K562 (cell line): ENCODE measurements around the gene CCDC185. TPM values are rescaled to one million over a fixed set of nuclear protein-coding genes. Genes with fewer than 3 reads are reported as not detected.
A peak's percentile ranks its signal among the peaks of the same experiment; 100 is the strongest.

ENCODE experiments used
- ATAC-seq: fragments of 200-7000 bp; cut with Tn5 transposase; 3 replicates; pipeline ENCODE4 v1.9.1; 2020; ENCODE audit warnings: moderate library complexity
- BruUV-seq: library from RNA; stranded (reverse); fragments of 400-500 nt; replicated peaks from 2 replicates; lab custom pipeline; 2021; lab: Mats Ljungman, UMichigan
- CTCF ChIA-PET: fragments of 300-600 bp; formaldehyde crosslinking; extraction: SDS; loops from one replicate; lab custom pipeline; 2021; ENCODE audit warnings: low intra/inter-chr PET ratio; lab: Yijun Ruan, JAX
- POLR2A ChIA-PET: fragments of 300-600, 350-650 bp; sonication (Branson Sonifier 250); formaldehyde crosslinking; extraction: SDS; loops from one replicate; lab custom pipeline; 2021; ENCODE audit warnings: antibody characterized with exemption, inconsistent platforms; lab: Yijun Ruan, JAX
- DNase-seq, 4 experiments: peaks; one replicate each; pipeline versions ENCODE4 v3.0.0 to v3.0.0-alpha.2; 2011 to 2018; ENCODE audit warnings: low spot score in 3 of 4, mixed read lengths in 3 of 4; ENCODE audit errors: extremely low read depth in 1 of 4
- FAIRE-seq: peaks from 2 replicates; lab custom pipeline; 2011; peaks lifted over from hg19 to GRCh38; lab: Jason Lieb, UNC
- H2AFZ ChIP-seq: 2 replicates; pipeline ENCODE4 v1.6.0; 2011; ENCODE audit warnings: low read depth, low read length, control low read depth, inconsistent platforms
- H3K27ac ChIP-seq: fragments of 200-600 bp; 3 replicates; pipeline ENCODE4 v1.8.0; 2011; ENCODE audit warnings: low read depth, mild to moderate bottlenecking, control low read depth, inconsistent platforms, low read length, moderate library complexity, mixed read lengths; ENCODE audit errors: extremely low read depth
- H3K27me3 ChIP-seq, 2 experiments: fragments of 300-600 bp in 1 of 2; 2 replicates in 1 of 2; 3 replicates in 1 of 2; pipeline versions ENCODE4 v1.6.0 to v1.8.0; 2011; ENCODE audit warnings: inconsistent platforms in 2 of 2, low read length in 2 of 2, mild to moderate bottlenecking in 1 of 2, mixed read lengths in 1 of 2, moderate library complexity in 1 of 2; ENCODE audit not compliant: control insufficient read depth in 2 of 2, insufficient read depth in 2 of 2
- H3K36me3 ChIP-seq: fragments of 300-600 bp; 3 replicates; pipeline ENCODE4 v1.8.0; 2011; ENCODE audit warnings: mild to moderate bottlenecking, low read length, inconsistent platforms; ENCODE audit not compliant: control insufficient read depth, insufficient read depth
- H3K4me1 ChIP-seq, 2 experiments: fragments of 200-600 bp in 1 of 2; replicated peaks in 1 of 2; 2 replicates in 1 of 2; 3 replicates in 1 of 2; pipeline versions ENCODE4 v1.5.1 to v1.8.0; 2011; ENCODE audit warnings: inconsistent platforms in 2 of 2, low read length in 2 of 2, mild to moderate bottlenecking in 1 of 2, mixed read lengths in 1 of 2, moderate library complexity in 1 of 2; ENCODE audit not compliant: control insufficient read depth in 2 of 2, insufficient read depth in 2 of 2
- H3K4me2 ChIP-seq: 2 replicates; pipeline ENCODE4 v1.6.1; 2011; ENCODE audit warnings: low read length, control low read depth, inconsistent platforms, mixed read lengths; ENCODE audit not compliant: insufficient read depth
- H3K4me3 ChIP-seq: fragments of 200-600 bp; sonication (generic), shearing (Covaris generic); 2 replicates; pipeline ENCODE4 v1.5.1; 2016; ENCODE audit warnings: control low read depth, inconsistent platforms
- H3K79me2 ChIP-seq: fragments of 200-600 bp; 3 replicates; pipeline ENCODE4 v1.8.0; 2011; ENCODE audit warnings: low read length, inconsistent platforms; ENCODE audit not compliant: control insufficient read depth, insufficient read depth
- H3K9ac ChIP-seq, 2 experiments: 2 replicates each; pipeline versions ENCODE4 v1.6.0 to v1.6.1; 2011; ENCODE audit warnings: low read depth in 2 of 2, low read length in 2 of 2, control low read depth in 1 of 2, inconsistent platforms in 1 of 2, mild to moderate bottlenecking in 1 of 2, mixed read lengths in 1 of 2; ENCODE audit not compliant: insufficient read depth in 1 of 2
- H3K9me1 ChIP-seq: one replicate; pipeline ENCODE4 v1.6.0; 2011; ENCODE audit warnings: inconsistent platforms, mild to moderate bottlenecking, low read length, moderate library complexity; ENCODE audit not compliant: control insufficient read depth, insufficient read depth
- H3K9me3 ChIP-seq: replicated peaks from 2 replicates; pipeline ENCODE4 v1.5.1; 2011; ENCODE audit warnings: low read depth, low read length, inconsistent platforms; ENCODE audit not compliant: control insufficient read depth, insufficient read depth
- H4K20me1 ChIP-seq: replicated peaks from 2 replicates; pipeline ENCODE4 v1.6.1; 2011; ENCODE audit warnings: low read length, inconsistent platforms, mixed read lengths; ENCODE audit not compliant: control insufficient read depth, insufficient read depth
- ARNT ChIP-seq, 2 experiments: fragments of 450-650 bp; IDR thresholded peaks; 2 replicates each; pipeline ENCODE4 v1.6.1; 2016; ENCODE audit warnings: mild to moderate bottlenecking in 1 of 2
- CHCHD3 ChIP-seq: fragments of 250-450 bp; sonication (Bioruptor Pico); IDR thresholded peaks from 2 replicates; pipeline ENCODE4 v2.1.2; 2022; ENCODE audit warnings: mild to moderate bottlenecking
- KAT8 ChIP-seq: fragments of 450-650 bp; IDR thresholded peaks from 2 replicates; pipeline ENCODE4 v1.6.1; 2016; ENCODE audit warnings: low read depth, mild to moderate bottlenecking
- MIER1 ChIP-seq: fragments of 450-650 bp; IDR thresholded peaks from 2 replicates; pipeline ENCODE4 v1.6.1; 2016; ENCODE audit warnings: antibody characterized with exemption, mild to moderate bottlenecking, low read depth
- RHOXF2B ChIP-seq: fragments of 250-450 bp; sonication (Bioruptor Pico); conservative IDR thresholded peaks from 2 replicates; pipeline ENCODE4 v1.5.1; 2021
- TCF3 ChIP-seq: sonication (generic); formaldehyde crosslinking; IDR thresholded peaks from 2 replicates; pipeline ENCODE4 v1.4.0; 2020; ENCODE audit warnings: mild to moderate bottlenecking, missing genetic modification reagents
- ZBTB43 ChIP-seq: sonication (generic); formaldehyde crosslinking; IDR thresholded peaks from 2 replicates; pipeline ENCODE4 v1.8.0; 2023; ENCODE audit warnings: mild to moderate bottlenecking, missing genetic modification reagents
- ZNF134 ChIP-seq: fragments of 250-450 bp; sonication (Bioruptor Pico); conservative IDR thresholded peaks from 2 replicates; pipeline ENCODE4 v1.4.0; 2020
- ZNF695 ChIP-seq: fragments of 450-650 bp; formaldehyde crosslinking; IDR thresholded peaks from 2 replicates; pipeline ENCODE4 v1.4.0; 2020; ENCODE audit warnings: mild to moderate bottlenecking, moderate library complexity
- WGBS: fragments of 100-300 bp; shearing (Covaris generic); methylation state at CpG from one replicate; pipeline ENCODE4 v1.1.6; 2016; ENCODE audit warnings: low coverage, mixed read lengths; ENCODE audit not compliant: insufficient coverage; ENCODE audit errors: missing lambda C conversion rate; 5-methylcytosine and 5-hydroxymethylcytosine counted together
- in situ Hi-C: fragments of 300-500 bp; cut with MboI; formaldehyde crosslinking; loops from 4 replicates; pipeline ENCODE4 v1.15.0; 2018; ENCODE audit warnings: inconsistent platforms, mixed read lengths
- intact Hi-C: fragments of 100-400 bp; cut with micrococcal nuclease; formaldehyde crosslinking; loops from 2 replicates; pipeline ENCODE4 v1.14.2; 2022
- polyA plus RNA-seq, 8 experiments: library from polyadenylated mRNA; depleted of rRNA in 4 of 8; stranded (reverse) in 5 of 8; unstranded in 3 of 8; fragments of >200 nt; fragmentation: Nextera tagmentation in 2 of 8; fragmentation: Illumina TruSeq in 1 of 8; extraction: Ambion mirVana in 2 of 8; extraction: Trizol in 1 of 8; gene quantifications; 2 replicates each; pipeline versions ENCODE4 v1.2.1 to v1.2.3, GENCODE V29; 2011 to 2014; ENCODE audit warnings: inconsistent platforms in 1 of 8, missing spikeins in 1 of 8
- total RNA-seq, 7 experiments: library from RNA; depleted of rRNA in 6 of 7; stranded (reverse); fragments of >200 nt in 6 of 7; fragmentation: Illumina TruSeq in 2 of 7; extraction: Trizol in 2 of 7; gene quantifications; 2 replicates each; pipeline versions ENCODE4 v1.2.1 to v1.2.3, GENCODE V29; 2011 to 2021; ENCODE audit warnings: low replicate concordance in 1 of 7

The CCDC185 gene
- total and polyA plus RNA-seq, 9 of the 15 experiments (the other 6 are each of a cell fraction or from before 2014, with no cell fraction given): not detected

DNA sequence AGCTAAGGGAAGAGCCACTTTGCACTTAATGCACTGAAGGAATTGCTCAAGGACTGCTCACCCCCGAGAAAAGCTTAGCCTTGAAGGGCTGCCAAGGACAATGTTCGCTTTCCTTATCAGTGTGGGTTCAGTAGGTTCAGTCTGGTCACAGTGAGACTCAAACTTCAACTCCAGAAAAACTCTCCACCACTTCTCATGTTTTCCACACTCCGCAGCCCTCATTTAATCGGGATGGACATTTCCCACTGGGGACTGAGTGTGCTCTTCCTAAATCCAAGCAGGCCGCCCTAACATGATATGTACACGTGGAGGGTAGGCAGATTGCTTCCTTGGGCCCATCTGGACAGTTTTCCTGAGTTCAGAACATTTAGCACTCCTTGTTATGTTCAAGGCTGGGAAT is 48.7 kb upstream of the CCDC185 start:
- intact Hi-C loops: loop anchor here (10.0 kb wide), 1 partner anchor 210 kb away; no protein-coding TSS in a partner anchor
- Histone ChIP-seq H3K79me2 (no peaks in the 10 kb centered on the region), H2AFZ (no peak overlapping the region), H3K4me1 (no peaks in the 10 kb centered on the region), H3K27me3 (peaks cover 5 to 38% of the 10 kb centered on the region in 2 experiments; a peak in 3 of 5 replicates), H3K9ac (no peak overlapping the region), H3K9me1 (no peaks in the 10 kb centered on the region)
- peak; percentile 69 for FAIRE-seq
- 6% methylated on average over 6 of the region's 6 CpGs for WGBS
- TF ChIP-seq TCF3 (CRISPR knock-in tag) (no peak), KAT8 (no peak), CHCHD3 (CRISPR knock-in tag) (no peak), ZBTB43 (CRISPR knock-in tag) (no peak), MIER1 (no peak), RHOXF2B (CRISPR knock-in tag) (no peak), ZNF695 (CRISPR knock-in tag) (no peak), ZNF134 (CRISPR knock-in tag) (no peak), ARNT (IDR thresholded peaks at IDR 0.05) (no peak)
- TF ChIP-seq, all 486 proteins: peak for 0
- no peak overlapping the region for H3K27ac ChIP-seq
- peak in 1 of 4 experiments; percentile 21 for DNase-seq
- ChIA-PET CTCF (no interaction called here), POLR2A (interaction anchor here (0.7 kb wide), 1 partner anchor 22 kb away, joined by 3 read pairs; no protein-coding TSS in a partner anchor)
- in situ Hi-C loops: no loop called here
- H3K36me3 ChIP-seq: no peaks in the 10 kb centered on the region
- no peak for ATAC-seq
- no peak overlapping the region for H3K4me2 ChIP-seq
- no peak overlapping the region for H3K4me3 ChIP-seq
- no peaks in the 10 kb centered on the region for H3K9me3 ChIP-seq
- no peaks in the 10 kb centered on the region for H4K20me1 ChIP-seq
- BruUV-seq: no TSS peak
